ENCODE measurements around the gene NHSL2.

DNA sequence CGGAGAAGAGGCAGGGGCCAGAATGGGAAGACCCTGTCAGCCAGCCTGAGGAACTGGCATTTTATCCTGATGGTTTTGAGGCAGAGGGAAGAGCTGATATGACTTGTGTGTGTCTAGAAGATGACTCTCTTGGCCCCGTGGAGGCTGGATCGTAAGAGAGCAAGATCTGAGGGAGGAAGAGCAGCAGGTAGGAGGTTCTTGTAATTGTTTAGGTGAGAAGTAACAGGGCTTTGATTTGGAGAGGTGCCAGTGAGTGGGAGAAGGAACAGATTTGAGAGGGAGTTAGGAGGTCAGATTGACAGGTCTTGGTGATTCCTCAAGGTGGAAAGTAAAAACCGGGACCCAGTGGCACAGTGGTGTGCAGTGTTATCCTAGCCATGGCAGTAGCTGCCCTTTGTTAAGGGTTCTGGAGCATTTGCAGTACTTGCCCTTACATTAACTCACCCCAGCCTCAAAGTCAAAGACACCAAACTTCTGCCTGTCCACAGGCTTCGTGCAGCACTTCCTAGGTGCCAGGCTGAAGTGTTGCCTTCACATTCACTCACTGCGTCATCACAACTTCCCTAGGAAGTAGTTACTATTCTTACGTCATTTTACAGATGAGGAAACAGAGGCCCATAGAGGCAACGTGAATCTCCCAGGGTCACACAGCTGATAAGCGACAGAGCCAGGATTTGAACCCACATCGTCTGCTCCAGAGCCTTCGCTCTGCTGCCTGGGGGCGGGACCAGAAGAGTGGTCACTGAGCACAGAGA lies 197.4 kb downstream of the NHSL2 start:
- TF ChIP-seq, protein P1, sequence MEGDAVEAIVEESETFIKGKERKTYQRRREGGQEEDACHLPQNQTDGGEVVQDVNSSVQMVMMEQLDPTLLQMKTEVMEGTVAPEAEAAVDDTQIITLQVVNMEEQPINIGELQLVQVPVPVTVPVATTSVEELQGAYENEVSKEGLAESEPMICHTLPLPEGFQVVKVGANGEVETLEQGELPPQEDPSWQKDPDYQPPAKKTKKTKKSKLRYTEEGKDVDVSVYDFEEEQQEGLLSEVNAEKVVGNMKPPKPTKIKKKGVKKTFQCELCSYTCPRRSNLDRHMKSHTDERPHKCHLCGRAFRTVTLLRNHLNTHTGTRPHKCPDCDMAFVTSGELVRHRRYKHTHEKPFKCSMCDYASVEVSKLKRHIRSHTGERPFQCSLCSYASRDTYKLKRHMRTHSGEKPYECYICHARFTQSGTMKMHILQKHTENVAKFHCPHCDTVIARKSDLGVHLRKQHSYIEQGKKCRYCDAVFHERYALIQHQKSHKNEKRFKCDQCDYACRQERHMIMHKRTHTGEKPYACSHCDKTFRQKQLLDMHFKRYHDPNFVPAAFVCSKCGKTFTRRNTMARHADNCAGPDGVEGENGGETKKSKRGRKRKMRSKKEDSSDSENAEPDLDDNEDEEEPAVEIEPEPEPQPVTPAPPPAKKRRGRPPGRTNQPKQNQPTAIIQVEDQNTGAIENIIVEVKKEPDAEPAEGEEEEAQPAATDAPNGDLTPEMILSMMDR (conservative IDR thresholded peaks at IDR 0.05; ENCODE audit: low read length) = no peak
- TF ChIP-seq EZH2phosphoT487 (IDR thresholded peaks at IDR 0.05; ENCODE audit: borderline replicate concordance, low read depth, low read length) = no peak
